ENCODE results near the gene FOXP2.

- TF ChIP-seq ISL1 (CRISPR knock-in tag; IDR thresholded peaks at IDR 0.05) (no peak), ZNF565 (CRISPR knock-in tag; conservative IDR thresholded peaks at IDR 0.05; ENCODE audit: low read depth) (no peak), ZC3H10 (CRISPR knock-in tag; IDR thresholded peaks at IDR 0.05) (no peak), ZFP3 (CRISPR knock-in tag; IDR thresholded peaks at IDR 0.05) (no peak), ZFP30 (CRISPR knock-in tag; IDR thresholded peaks at IDR 0.05) (no peak), TSHZ2 (CRISPR knock-in tag; IDR thresholded peaks at IDR 0.05) (no peak)
Measured at GRCh38 chr7:114662002-114662677, 247.5 kb downstream of the FOXP2 start.
